ENCODE results near the gene FBXO42.

DNA sequence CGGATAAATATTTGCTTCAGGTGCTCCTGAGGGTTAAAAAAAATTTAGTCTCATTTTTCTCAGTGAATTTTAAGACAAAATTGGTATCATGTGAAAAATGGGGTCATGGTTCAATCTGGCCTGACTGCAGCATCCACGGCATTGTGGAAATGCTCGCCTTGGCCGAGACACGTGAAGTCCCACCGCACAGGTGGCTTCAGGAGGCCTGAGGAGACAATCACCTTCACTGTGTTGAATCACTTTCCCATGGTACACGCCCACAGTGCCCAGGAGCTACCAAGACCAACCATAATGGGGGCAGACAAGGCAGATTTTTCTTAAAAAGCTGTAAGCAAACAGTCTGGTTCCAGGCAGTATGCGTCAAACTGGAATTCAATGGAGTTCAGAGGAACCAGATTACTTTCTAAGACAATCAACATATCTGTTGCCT is 104.3 kb downstream of the FBXO42 start:
- TF ChIP-seq, protein P1, sequence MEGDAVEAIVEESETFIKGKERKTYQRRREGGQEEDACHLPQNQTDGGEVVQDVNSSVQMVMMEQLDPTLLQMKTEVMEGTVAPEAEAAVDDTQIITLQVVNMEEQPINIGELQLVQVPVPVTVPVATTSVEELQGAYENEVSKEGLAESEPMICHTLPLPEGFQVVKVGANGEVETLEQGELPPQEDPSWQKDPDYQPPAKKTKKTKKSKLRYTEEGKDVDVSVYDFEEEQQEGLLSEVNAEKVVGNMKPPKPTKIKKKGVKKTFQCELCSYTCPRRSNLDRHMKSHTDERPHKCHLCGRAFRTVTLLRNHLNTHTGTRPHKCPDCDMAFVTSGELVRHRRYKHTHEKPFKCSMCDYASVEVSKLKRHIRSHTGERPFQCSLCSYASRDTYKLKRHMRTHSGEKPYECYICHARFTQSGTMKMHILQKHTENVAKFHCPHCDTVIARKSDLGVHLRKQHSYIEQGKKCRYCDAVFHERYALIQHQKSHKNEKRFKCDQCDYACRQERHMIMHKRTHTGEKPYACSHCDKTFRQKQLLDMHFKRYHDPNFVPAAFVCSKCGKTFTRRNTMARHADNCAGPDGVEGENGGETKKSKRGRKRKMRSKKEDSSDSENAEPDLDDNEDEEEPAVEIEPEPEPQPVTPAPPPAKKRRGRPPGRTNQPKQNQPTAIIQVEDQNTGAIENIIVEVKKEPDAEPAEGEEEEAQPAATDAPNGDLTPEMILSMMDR (IDR thresholded peaks at IDR 0.05): no peak
- no peak for TF ChIP-seq POLR2A (IDR thresholded peaks at IDR 0.05)
